Posterior vena cava (tissue), 2 donors: Measurements from ENCODE around the gene RPEL1. TPM values are rescaled to one million over a fixed set of nuclear protein-coding genes. Genes with fewer than 3 reads are reported as not detected.
"Not testable (repeated sequence)": the region's sequence is repeated elsewhere in the genome, so short reads cannot be mapped to it uniquely, and the experiment has no call there.

Source experiments
- DNase-seq: peaks from one replicate; pipeline ENCODE4 v3.0.0-alpha.2; 2020; ENCODE audit warnings: low spot score
- intact Hi-C, 2 donors: fragments of 100-400 bp; cut with DNase I; formaldehyde crosslinking; loops; one replicate each; pipeline versions ENCODE4 v1.14.1 to v1.14.2; 2022 to 2023
- total RNA-seq, 2 donors: library from RNA; stranded (reverse); fragmentation: NEBNext Ultra II Directional; extraction: Animal tissue kit (Norgen Biotek cat#: 25700); gene quantifications; one replicate each; pipeline ENCODE4 v1.2.1, GENCODE V29; 2021
- donor health status: DM: yes; HTN: yes; CAD: no.
- donor health status: DM: yes; HTN: yes; CAD: no.

The RPEL1 gene
- total RNA-seq, 2 donors from 2014 or later = not detected

GRCh38 chr10:103231047-103231551 is 14.6 kb upstream of the RPEL1 start:
- intact Hi-C loops = loop anchor here in 1 of 2 donors (10.0 kb wide), 1 partner anchor 136 kb away; no protein-coding TSS in a partner anchor
- no peak for DNase-seq

- DNase-seq = no peak
- intact Hi-C loops = loop anchor here in 1 of 2 donors (10.0 kb wide), 1 partner anchor 137 kb away; no protein-coding TSS in a partner anchor
Observed at GRCh38 chr10:103232131-103232673, 13.5 kb upstream of the RPEL1 start.

DNA sequence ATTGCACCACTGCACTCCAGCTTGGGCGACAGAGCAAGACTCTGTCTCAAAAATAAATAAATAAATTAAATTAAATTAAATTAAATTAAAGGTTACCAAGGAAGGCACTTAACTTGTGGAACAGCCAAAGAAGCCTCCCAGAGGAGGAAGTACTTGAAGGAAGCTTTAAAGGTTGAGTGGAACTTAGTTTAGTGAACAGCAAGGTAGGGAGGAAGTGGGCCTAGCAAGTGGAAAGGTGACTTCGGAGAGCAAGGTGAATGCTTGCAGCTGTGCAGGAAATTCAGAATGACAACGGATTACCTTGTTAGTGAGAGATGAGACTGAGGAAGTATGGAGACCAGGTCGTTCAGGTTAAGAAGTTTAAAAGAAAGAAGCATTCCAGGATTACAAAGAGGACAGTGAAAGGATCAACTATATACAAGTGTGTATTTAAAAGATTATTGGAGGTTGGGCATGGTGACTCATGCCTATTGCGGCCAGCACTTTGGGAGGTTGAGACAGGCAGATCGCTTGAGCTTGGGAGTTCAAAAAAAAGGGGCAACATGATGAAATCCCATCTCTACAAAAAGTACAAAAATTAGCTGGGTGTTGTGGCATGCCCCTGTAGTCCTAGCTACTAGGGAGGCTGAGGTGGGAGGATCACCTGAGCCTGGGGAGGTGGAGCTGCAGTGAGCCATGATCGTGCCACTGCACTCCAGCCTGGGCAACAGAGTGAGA is 12.8 kb upstream of the RPEL1 start:
- no peak for DNase-seq
- intact Hi-C loops = loop anchor here in 1 of 2 donors (10.0 kb wide), 1 partner anchor 138 kb away; no protein-coding TSS in a partner anchor

- intact Hi-C loops = loop anchor here in 1 of 2 donors (10.0 kb wide), 1 partner anchor 141 kb away; no protein-coding TSS in a partner anchor
- DNase-seq = no peak
Observed at GRCh38 chr10:103235775-103236174, 9.9 kb upstream of the RPEL1 start.

- no peak for DNase-seq
Observed at GRCh38 chr10:103238506-103239252, 7.0 kb upstream of the RPEL1 start.

DNA sequence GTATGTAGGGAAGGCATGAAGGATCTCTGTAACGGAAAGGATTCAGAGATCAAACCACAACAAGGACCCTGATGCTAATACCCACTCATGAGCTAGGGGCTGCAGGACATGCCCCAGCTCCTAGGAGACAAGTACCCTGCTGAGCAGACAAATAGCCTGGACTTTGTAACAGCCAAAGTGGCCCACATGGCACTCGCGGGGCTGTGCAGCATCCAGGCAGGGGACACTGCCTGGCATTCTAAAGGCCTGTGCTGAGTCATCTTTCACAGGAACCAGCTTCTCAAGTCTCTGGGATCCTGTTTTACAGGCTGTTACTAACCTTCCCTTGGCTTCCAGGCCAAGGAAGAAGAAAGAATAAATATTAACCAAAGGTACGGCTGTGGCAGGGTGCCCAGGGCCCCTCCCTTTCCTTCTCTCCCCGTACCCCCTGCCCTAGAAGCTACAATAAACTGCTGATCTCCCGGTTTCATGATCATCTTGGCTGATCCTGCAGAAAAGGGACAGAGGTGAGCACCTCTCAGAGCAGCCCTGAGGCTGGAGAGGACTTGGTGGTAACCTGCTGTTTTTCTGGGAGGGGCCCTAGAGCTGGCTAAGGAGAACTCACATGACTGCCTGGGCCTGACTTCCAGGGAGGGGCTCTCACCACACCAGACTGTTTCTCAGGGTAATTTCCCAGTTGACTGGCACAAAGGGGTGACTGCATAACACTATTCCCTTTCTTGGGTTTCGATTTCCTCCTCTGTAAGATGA is 4.2 kb upstream of the RPEL1 start:
- DNase-seq = no peak
- intact Hi-C loops = loop anchor here (10.0 kb wide), 3 partner anchors 47 to 327 kb away; partner anchors contain the start of genes CNNM2 (in 1 of the 2) and NT5C2 (in 1 of the 2)

More at GRCh38 chr10:103238506-103239252, 7.0 kb upstream of the RPEL1 start:
- intact Hi-C loops = loop anchor here in 1 of 2 donors (10.0 kb wide), 1 partner anchor 144 kb away; no protein-coding TSS in a partner anchor

DNA sequence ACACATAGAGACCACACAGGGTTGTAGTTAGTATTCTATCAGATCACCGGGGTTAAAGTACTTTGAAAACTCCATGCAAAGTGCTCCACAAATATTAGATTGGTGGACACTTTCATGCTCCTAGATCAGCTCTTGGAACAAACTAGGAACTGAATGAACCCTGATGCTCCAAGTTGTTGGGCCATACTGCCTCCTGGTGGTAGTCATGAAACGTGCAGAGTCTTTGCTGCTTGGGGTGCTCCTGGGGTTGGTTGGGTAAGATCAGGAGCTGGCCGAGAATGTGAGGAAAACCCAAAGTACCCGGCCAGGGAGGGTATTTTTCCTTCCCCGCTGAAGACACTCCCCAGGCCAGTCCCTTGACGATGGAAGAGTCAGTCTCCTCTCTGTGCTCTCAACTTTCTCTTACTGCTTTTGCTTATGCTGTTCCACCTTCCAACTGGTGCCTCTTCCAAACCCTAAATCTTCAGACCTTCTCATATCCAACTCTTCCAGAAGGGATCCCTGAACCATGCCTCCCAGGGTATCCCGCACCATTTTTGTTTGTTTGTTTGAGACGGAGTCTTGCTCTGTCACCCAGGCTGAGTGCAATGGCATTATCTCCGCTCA is 918 bp upstream of the RPEL1 start:
- no peak for DNase-seq
- intact Hi-C loops = loop anchor here (10.0 kb wide), 3 partner anchors 50 to 330 kb away; partner anchors contain the start of genes CNNM2 (in 1 of the 2) and NT5C2 (in 1 of the 2)

DNA sequence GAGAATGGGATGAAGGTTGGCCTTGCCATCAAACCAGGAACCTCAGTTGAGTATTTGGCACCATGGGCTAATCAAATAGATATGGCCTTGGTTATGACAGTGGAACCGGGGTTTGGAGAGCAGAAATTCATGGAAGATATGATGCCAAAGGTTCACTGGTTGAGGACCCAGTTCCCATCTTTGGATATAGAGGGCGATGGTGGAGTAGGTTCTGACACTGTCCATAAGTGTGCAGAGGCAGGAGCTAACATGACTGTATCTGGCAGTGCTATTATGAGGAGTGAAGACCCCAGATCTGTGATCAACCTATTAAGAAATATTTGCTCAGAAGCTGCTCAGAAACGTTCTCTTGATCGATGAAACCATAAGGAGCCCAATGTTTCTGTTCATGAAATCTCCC is 637 bp downstream of the RPEL1 start:
- intact Hi-C loops = loop anchor here (10.0 kb wide), 3 partner anchors 52 to 332 kb away; partner anchors contain the start of genes CNNM2 (in 1 of the 2) and NT5C2 (in 1 of the 2)
- no peak for DNase-seq

DNA sequence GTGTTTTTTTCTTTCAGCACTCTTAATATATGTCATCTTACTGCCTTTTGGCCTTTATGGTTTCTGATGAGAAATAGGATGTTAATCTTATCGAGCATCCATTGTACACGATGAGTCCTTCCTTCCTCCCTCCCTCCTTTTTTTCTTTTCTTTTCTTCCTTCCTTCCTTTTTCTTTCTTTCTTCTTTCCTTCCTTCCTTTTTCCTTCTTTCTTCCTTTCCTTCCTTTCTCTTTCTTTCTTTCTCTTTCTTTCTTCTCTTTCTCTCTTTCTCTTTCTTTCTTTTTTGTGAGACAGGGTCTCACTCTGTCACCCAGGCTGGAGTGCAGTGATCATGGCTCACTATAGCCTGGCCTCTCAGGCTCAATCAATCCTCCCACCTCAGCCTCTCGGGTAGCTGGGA is 8.4 kb downstream of the RPEL1 start:
- intact Hi-C loops = loop anchor here in 1 of 2 donors (5.0 to 10.0 kb wide), 2 partner anchors 71 to 337 kb away; partner anchors contain the start of gene CNNM2
- DNase-seq = no peak

DNA sequence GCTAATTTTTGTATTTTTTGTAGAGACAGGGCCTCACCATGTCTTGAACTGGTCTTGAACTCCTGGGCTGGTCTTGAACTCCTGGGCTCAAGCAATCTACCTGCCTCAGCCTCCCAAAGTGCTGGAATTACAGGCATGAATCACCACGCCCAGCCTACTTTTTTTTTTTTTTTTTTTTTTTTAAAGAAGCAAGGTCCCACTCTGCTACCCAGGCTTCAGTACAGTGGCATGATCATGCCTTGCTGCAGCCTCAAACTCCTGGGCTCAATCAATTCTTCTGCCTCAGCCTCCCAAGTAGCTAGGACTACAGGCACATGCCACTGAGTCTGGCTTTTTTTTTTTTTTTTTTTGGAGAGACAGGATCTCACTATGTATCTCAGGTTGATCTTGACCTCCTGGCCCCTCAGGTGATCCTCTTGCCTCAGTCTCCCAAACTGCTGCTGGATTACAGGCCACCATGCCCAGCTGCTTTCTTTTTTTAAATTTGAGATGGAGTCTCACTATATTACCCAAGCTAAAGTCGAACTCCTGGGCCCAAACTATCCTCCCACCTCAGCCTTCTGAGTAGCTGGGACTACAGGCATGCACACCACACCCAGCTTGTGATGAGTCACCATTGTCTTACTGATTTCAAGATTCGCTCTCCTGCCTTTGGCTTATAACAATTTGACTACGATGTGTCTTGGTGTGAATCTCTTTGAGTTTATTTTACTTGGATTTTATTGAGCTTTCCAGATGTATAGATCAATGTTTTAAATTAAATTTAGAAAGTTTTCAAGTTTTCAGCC is 9.0 kb downstream of the RPEL1 start:
- intact Hi-C loops = loop anchor here in 1 of 2 donors (5.0 to 10.0 kb wide), 2 partner anchors 70 to 337 kb away; partner anchors contain the start of gene CNNM2
- no peak for DNase-seq

GRCh38 chr10:103256613-103257012 is 10.9 kb downstream of the RPEL1 start:
- intact Hi-C loops = loop anchor here in 1 of 2 donors (10.0 kb wide), 1 partner anchor 68 kb away; no protein-coding TSS in a partner anchor
- no peak for DNase-seq

- no peak for DNase-seq
- intact Hi-C loops = loop anchor here in 1 of 2 donors (10.0 kb wide), 1 partner anchor 67 kb away; no protein-coding TSS in a partner anchor
Observed at GRCh38 chr10:103257812-103258211, 12.1 kb downstream of the RPEL1 start.

GRCh38 chr10:103258928-103259327 is 13.2 kb downstream of the RPEL1 start:
- intact Hi-C loops = loop anchor here in 1 of 2 donors (10.0 kb wide), 1 partner anchor 66 kb away; no protein-coding TSS in a partner anchor
- not testable (repeated sequence) for DNase-seq

GRCh38 chr10:103259989-103260388 is 14.3 kb downstream of the RPEL1 start:
- no peak for DNase-seq
- intact Hi-C loops = loop anchor here in 1 of 2 donors (10.0 kb wide), 1 partner anchor 65 kb away; no protein-coding TSS in a partner anchor

GRCh38 chr10:103262229-103262628 is 16.5 kb downstream of the RPEL1 start:
- intact Hi-C loops = no loop called here

DNA sequence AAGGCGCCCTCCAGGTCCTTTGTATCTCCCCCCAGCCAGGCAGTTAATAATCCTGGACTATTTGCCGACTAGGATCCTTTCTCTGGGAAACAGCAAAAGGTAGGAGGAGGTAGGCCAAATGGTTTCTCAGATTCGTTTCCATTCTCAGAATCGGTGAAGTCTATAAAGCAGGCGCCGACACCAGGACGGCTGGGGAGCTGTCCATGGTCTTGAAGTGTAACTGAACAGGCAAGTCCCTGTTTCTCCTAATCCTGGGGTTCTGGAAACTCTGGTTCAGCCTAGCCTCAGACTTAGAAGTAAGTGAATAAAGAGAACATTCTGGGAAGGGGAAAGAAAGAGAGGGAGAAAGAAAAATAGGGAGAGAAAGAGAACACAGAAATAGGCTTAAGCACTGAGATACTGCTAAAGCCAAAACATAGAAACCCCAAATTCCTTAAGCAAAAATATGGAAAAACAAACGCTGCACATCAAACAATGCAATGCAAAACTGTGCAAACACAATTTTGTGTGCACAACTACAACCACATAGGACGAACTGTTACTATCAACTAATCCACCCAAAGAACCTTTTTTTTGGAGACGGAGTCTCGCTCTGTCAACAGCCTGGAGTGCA is 20.1 kb downstream of the RPEL1 start:
- intact Hi-C loops = no loop called here
- DNase-seq = peak; percentile 85

More at GRCh38 chr10:103262229-103262628, 16.5 kb downstream of the RPEL1 start:
- no peak for DNase-seq
